GM18909 (cell line): ENCODE data around the gene GTF3A.
"Not testable (repeated sequence)": the region's sequence is repeated elsewhere in the genome, so short reads cannot be mapped to it uniquely, and the experiment has no call there.

ENCODE experiments used
- ATAC-seq: cut with Tn5 transposase; IDR thresholded peaks from one replicate; pipeline ENCODE4 v1.9.1; 2021; ENCODE audit warnings: mild to moderate bottlenecking; ENCODE audit not compliant: unreplicated experiment, poor library complexity

GTF3A gene

GRCh38 chr13:27424246-27425157, at the start of gene GTF3A:
GTF3A (plus strand) TSS chr13:27424619.
- ATAC-seq: peak; percentile 73

DNA sequence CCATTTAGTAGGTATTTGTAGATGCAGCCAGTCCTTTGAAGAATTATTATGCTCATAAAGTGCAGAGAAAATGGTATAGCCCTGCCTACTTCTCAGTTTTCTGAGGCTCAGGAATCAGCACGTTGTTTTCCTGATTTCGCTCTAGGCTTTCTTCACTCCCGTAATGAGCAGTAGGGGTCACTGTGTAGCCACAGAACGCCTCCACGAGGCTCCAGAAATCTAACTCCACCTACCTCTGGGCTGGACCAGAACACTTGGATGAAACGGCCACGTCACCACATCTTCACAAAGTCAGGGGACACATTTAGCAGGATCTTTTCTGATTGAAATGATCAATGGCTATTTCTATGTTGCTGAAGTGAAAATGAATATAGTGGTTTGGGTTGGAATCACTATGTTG, 49.8 kb upstream of the GTF3A start:
- ATAC-seq: no peak

- ATAC-seq: no peak
Measured at GRCh38 chr13:27375686-27376326, 48.6 kb upstream of the GTF3A start.

DNA sequence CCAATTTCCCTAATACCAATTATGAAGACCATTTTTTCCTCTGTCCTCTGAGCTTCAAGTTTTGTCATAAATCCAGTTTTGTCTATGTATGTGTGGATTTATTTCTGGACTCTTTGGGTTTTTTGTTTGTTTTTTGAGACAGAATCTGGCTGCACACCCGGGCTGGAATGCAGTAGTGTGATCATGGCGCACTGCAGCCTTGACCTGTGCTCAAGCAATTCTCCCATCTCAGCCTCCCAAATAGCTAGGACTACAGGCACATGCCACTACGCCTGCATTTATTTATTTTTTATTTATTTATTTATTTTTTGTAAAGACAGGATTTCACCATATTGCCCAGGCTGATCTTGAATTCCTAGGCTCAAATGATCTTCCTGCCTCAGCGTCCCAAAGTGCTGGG, 45.3 kb upstream of the GTF3A start:
- ATAC-seq: no peak

DNA sequence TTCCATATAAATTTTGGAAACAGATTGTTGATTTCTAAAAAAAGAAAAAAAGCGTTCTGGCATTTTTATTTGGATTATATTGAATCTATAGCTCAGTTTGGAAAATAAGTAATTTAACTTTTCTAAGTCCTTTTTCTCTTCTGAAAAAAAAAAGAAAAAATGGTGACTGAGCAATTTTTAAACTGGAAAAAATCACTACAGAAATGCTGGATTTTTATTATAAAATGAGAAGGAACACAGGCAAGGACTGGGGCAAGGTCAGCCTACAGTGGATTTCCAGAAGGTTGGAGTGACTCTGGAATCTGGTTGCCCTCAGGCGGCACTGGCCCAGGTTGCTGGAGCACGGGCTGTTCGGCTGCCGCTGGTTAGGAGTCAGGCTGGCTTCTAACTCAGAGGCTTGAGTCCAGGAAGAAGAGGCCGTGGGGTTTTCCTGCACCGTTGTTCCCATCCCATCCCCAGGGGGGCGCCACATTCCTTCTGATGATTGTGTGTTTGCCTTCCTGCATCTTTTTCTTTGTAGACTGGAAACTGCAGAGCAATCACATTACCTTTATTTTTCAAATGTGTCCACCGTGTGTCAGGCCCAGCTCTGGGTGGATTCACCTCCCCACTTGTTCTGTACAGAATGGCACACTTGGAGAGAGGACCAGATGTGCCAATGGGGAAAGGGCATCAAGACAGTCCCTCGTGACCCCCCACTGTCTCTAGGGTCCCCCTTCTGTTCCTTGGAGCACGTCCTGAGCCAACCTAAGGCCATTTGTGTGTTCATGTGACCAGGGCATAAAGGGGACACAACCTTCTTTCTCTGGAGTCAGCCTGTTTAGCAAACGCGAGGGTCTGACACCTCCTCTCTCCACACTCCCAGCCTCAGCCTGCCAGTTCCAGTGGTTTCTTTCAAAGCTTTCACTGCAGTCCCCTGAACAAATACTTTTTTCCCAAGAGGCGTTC, 44.5 kb upstream of the GTF3A start:
- no peak for ATAC-seq

GRCh38 chr13:27381601-27382000, 42.8 kb upstream of the GTF3A start:
- no peak for ATAC-seq

- no peak for ATAC-seq
Measured at GRCh38 chr13:27383104-27383921, 41.1 kb upstream of the GTF3A start.

- ATAC-seq: no peak
Measured at GRCh38 chr13:27384285-27384684, 40.1 kb upstream of the GTF3A start.

DNA sequence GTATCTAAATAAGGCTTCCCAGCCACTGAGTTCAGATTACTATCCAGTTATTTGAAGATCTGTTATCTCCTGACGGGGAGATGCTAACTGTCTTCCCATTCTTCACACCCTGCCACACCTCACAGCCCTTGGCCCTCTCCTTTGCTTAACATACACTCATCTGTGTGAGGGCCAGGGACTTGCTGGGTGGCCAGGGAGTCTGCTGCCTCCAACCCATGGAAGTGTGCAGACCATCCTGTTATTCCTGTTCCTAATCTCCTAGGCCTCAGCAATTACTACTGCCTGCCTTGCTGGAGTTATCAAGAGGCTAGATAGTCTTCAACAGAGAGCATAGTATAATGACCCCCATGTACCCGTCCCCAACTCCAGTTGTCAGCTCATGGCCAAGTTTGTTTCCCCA, 36.2 kb upstream of the GTF3A start:
- ATAC-seq: no peak

DNA sequence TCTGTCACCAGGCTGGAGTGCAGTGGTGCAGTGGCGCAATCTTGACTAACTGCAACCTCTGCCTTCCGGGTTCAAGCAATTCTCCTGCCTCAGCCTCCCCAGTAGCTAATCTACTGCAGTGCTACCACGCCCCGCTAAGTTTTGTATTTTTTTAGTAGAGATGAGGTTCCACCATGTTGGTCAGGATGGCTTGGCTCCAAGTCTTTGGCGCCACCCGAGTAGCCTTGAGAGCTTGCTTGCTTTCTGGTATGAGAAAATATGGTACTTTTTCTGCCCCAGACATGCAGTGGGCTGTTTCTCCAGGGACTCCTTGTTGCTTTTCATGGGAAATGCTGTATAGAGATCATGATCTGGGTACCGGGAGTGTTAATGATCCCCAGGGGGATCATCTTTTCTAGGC, 34.5 kb upstream of the GTF3A start:
- ATAC-seq: no peak

- ATAC-seq: no peak
Measured at GRCh38 chr13:27391471-27391870, 32.9 kb upstream of the GTF3A start.

DNA sequence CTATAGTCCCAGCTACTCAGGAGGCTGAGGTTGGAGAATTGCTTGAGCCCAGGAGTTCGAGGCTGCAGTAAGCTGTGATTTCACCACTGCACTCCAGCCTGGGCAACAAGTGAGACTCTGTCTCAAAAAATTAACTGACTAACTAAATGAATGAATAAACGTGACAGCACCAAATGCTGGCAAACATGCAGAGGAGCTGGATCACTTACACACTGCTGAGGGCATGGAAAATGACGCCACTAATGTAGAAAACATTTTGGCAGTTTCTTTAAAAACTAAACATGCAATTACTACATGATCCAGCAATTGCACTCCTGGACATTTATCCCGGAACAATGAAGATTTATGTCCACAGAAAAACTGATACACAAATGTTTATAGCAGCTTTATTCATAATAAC, 31.3 kb upstream of the GTF3A start:
- ATAC-seq: no peak

GRCh38 chr13:27395007-27395510, 29.4 kb upstream of the GTF3A start:
- no peak for ATAC-seq

GRCh38 chr13:27396252-27396846, 28.1 kb upstream of the GTF3A start:
- no peak for ATAC-seq

- no peak for ATAC-seq
Measured at GRCh38 chr13:27398360-27398759, 26.1 kb upstream of the GTF3A start.

GRCh38 chr13:27400405-27400804, 24.0 kb upstream of the GTF3A start:
- not testable (repeated sequence) for ATAC-seq

DNA sequence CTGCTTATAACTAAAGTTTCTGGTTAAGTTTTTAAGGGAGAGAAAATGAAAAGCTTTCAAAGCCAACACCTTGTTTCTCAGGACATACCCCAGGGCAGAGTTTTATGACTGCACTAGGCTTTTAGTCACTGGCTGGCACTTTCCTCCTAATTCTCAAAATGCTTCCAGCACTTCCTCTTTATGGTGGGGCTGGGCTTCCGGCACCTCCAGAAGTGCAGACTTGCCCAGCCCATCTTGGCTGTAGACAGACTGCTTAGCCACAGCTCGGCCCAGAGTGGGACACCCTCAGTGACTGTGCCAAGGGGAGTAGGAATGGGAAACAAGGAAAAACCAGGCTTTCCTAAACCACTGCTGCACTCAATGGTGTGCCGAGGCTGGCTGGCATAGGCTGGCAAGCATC, 23.2 kb upstream of the GTF3A start:
- no peak for ATAC-seq

GRCh38 chr13:27403203-27403678, 21.2 kb upstream of the GTF3A start:
- ATAC-seq: no peak

DNA sequence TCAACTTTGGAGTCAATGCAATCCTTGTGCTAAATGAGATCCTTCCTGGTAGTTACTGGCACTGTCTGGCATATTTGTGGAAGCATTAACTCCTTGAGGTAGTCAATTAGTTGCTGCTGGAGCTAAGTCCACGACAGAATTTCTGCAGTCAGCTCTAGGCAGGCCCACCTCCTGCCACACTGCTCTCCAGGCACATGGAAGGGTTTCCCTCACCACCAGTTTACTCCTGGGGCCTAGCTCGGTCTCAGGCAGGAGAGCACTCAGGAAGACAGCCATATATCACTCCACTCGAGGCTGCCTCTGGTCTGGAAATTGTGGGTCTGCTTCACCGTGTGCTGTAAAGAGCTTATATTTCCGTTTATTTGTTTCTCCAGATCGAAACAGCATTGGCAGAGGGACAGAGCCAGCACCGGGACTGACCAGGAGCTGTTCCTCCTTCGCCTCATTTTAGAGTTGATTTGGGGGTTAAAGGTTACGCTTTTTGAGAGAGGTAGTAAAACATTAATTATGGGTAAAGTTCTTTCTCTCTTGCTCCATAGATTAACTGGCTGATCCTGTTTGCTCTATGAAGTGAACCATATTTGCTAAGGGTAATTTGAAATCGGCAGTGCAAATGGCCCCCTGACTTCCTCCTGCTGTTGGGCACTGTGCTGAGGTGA, 20.6 kb upstream of the GTF3A start:
- ATAC-seq: no peak
